Progenitor cell of endocrine pancreas (in vitro differentiated cells): Measurements from ENCODE around the gene CA10. TPM values are rescaled to one million over a fixed set of nuclear protein-coding genes. Genes with fewer than 3 reads are reported as not detected.

Source experiments
- DNase-seq: peaks from one replicate; pipeline ENCODE4 v3.0.0; 2021; ENCODE audit warnings: low spot score; ENCODE audit not compliant: unreplicated experiment
- H3K27ac Mint-ChIP-seq: 2 replicates; pipeline ENCODE4 v1.8.0; 2021; ENCODE audit warnings: mild to moderate bottlenecking, moderate library complexity, mixed read lengths
- H3K27me3 Mint-ChIP-seq: 2 replicates; pipeline ENCODE4 v1.8.0; 2021; ENCODE audit warnings: mixed read lengths
- H3K36me3 Mint-ChIP-seq: 2 replicates; pipeline ENCODE4 v1.8.0; 2022; ENCODE audit warnings: mixed read lengths; ENCODE audit not compliant: insufficient read depth
- H3K4me1 Mint-ChIP-seq: 2 replicates; pipeline ENCODE4 v1.8.0; 2021; ENCODE audit warnings: low read depth, mixed read lengths
- H3K4me3 Mint-ChIP-seq: 2 replicates; pipeline ENCODE4 v1.8.0; 2021; ENCODE audit warnings: low read depth, mild to moderate bottlenecking, moderate library complexity, mixed read lengths
- H3K9me3 Mint-ChIP-seq: 2 replicates; pipeline ENCODE4 v1.8.0; 2021; ENCODE audit warnings: low read depth, mixed read lengths
- total RNA-seq: library from RNA; stranded (reverse); gene quantifications from 2 replicates; pipeline ENCODE4 v1.2.1, GENCODE V29; 2021
- TF ChIP-seq, protein P1 (sequence below): fragments of 200-600 bp; sonication (generic); IDR thresholded peaks from one replicate; pipeline ENCODE4 v1.5.0; 2021; ENCODE audit warnings: antibody characterized with exemption, mild to moderate bottlenecking; ENCODE audit not compliant: unreplicated experiment

The CA10 gene
- total RNA-seq, 1 donor from 2014 or later = 0.53 TPM

DNA sequence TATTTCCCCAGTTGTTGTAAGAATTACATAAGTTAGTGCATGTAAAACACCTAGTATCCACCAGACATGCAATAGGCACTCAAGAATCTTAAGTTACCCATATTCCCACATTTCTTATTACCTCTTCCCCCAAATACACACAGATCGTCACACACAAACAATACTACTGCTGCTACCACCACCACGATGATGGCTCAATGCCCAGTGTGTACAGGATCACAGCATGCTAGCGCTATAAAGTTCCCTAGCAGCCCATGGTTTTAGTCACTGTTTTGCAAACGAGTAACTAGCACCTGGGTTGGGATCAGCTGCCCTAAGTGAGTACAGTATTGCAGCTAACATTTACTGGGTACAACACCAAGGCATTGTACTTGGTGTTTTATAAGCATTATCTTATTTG, 486.4 kb downstream of the CA10 start:
- Mint-ChIP-seq H3K4me3 (no peak overlapping the region), H3K27ac (no peak overlapping the region), H3K27me3 (peaks cover 3% of the 10 kb centered on the region), H3K36me3 (no peaks in the 10 kb centered on the region), H3K9me3 (peaks cover 4% of the 10 kb centered on the region), H3K4me1 (no peaks in the 10 kb centered on the region)
- TF ChIP-seq, protein P1, sequence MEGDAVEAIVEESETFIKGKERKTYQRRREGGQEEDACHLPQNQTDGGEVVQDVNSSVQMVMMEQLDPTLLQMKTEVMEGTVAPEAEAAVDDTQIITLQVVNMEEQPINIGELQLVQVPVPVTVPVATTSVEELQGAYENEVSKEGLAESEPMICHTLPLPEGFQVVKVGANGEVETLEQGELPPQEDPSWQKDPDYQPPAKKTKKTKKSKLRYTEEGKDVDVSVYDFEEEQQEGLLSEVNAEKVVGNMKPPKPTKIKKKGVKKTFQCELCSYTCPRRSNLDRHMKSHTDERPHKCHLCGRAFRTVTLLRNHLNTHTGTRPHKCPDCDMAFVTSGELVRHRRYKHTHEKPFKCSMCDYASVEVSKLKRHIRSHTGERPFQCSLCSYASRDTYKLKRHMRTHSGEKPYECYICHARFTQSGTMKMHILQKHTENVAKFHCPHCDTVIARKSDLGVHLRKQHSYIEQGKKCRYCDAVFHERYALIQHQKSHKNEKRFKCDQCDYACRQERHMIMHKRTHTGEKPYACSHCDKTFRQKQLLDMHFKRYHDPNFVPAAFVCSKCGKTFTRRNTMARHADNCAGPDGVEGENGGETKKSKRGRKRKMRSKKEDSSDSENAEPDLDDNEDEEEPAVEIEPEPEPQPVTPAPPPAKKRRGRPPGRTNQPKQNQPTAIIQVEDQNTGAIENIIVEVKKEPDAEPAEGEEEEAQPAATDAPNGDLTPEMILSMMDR = no peak
- no peak for DNase-seq

DNA sequence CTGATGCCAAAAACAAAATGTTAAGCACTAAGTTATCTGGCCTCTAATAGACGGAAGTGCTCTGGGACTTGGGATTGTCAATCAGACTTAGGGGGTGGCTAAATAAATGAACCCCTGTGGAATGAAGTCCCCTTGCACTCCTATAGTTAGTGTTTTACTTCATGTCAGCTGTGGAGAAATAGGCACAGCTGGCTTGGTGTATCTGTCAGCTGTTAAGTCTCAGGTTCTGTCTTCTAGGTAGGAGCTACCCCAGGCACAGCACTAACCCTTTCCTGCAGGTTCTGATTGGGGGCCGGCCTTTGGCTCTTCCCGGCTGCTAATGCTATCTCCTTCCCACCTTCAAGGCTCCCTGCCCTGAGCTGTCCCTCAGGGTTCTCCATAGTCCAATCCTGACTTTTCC, 487.6 kb downstream of the CA10 start:
- no peak overlapping the region for H3K27ac Mint-ChIP-seq
- no peaks in the 10 kb centered on the region for H3K36me3 Mint-ChIP-seq
- DNase-seq = no peak
- peaks cover 4% of the 10 kb centered on the region for H3K9me3 Mint-ChIP-seq
- TF ChIP-seq, protein P1 = no peak
- H3K27me3 Mint-ChIP-seq = peaks cover 6% of the 10 kb centered on the region
- no peak overlapping the region for H3K4me3 Mint-ChIP-seq
- H3K4me1 Mint-ChIP-seq = no peaks in the 10 kb centered on the region

DNA sequence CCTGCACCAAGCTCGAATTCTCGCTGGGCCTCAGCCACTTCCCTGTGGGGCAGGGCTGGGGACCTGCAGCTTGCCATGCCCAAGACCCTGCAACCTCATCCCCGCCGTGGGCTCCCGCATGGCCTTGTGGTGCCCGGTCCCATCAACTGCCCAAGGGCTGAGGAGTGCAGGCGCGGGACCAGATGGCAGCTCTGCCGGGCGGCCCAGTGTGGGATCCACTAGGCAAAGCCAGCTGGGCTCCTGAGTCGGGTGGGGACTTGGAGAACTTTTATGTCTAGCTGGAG, 489.6 kb downstream of the CA10 start:
- peaks cover 4% of the 10 kb centered on the region for H3K9me3 Mint-ChIP-seq
- TF ChIP-seq, protein P1 = no peak
- no peak for DNase-seq
- H3K27me3 Mint-ChIP-seq = peaks cover 11% of the 10 kb centered on the region
- no peaks in the 10 kb centered on the region for H3K36me3 Mint-ChIP-seq
- H3K4me3 Mint-ChIP-seq = no peak overlapping the region
- H3K4me1 Mint-ChIP-seq = no peaks in the 10 kb centered on the region
- no peak overlapping the region for H3K27ac Mint-ChIP-seq

DNA sequence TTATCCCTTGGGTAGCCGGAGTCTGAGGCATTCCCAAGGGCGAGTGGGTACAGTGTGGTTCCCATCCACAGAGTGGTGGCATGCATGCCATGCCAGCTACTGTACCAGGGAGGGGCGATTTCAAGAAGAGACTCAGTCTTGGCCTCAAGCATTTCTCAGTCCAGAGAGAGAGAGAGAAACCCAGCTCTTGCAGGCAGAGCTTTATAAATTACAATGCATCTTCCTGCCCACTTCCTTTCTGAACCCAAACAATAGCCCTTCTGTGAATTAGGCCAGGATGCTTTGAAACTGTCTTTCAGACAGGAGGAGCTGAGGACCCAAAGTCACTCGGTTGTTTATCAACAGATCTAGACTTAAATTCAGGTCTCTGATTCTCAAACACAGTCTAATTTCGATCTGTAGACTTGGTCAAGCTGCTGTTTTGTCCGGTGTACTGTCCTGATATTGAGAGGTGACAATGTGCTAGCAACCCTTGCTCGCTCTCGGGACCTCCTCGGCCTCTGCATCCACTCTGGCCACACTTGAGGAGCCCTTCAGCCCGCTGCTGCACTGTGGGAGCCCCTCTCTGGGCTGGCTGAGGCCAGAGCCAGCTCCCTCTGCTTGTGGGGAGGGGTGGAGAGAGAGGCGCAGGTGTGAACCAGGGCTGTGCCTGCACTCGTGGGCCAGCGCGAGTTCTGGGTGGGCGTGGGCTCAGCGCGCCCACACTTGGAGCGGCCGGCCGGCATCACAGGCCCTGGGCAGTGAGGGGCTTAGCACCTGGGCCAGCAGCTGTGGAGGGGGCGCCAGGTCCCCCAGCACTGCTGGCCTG, 490.2 kb downstream of the CA10 start:
- TF ChIP-seq, protein P1 = no peak
- Mint-ChIP-seq H3K9me3 (peaks cover 4% of the 10 kb centered on the region), H3K27ac (no peak overlapping the region), H3K36me3 (no peaks in the 10 kb centered on the region), H3K4me3 (no peak overlapping the region), H3K27me3 (peaks cover 9% of the 10 kb centered on the region), H3K4me1 (no peaks in the 10 kb centered on the region)
- no peak for DNase-seq

DNA sequence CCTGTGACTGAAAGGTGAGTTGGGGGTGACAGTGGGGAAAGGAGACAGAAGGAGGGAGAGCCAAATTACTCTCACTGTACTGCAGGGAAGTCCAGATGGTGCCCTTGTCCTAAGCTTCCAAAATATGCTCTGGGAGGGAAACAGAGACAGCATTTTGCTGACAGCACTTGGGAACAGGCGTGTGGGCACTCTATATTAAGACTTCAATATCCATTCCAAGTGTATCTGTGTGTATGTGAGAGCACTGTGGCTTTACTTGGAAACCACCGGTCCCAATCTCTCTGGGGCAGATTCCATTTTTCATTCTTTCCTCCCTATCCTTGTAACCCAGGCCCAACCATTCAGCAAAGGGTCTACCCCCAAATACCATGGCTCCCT, 490.8 kb downstream of the CA10 start:
- Mint-ChIP-seq H3K36me3 (no peaks in the 10 kb centered on the region), H3K4me3 (no peak overlapping the region), H3K27me3 (peaks cover 9% of the 10 kb centered on the region), H3K27ac (no peak overlapping the region), H3K9me3 (peaks cover 4% of the 10 kb centered on the region), H3K4me1 (no peaks in the 10 kb centered on the region)
- TF ChIP-seq, protein P1 = no peak
- DNase-seq = no peak
